Fibroblast of pulmonary artery (primary cell): ENCODE data around the gene LYZ.
A peak's percentile ranks its signal among the peaks of the same experiment; 100 is the strongest.

Experiments used
- DNase-seq: peaks from one replicate; pipeline ENCODE4 v3.0.0-alpha.2; 2010; ENCODE audit warnings: low read depth
- H3K4me3 ChIP-seq: replicated peaks from 2 replicates; pipeline ENCODE4 v1.5.1; 2011; ENCODE audit warnings: low read depth, mild to moderate bottlenecking, control low read depth, low read length, moderate library complexity
- CTCF ChIP-seq: IDR thresholded peaks from 2 replicates; pipeline ENCODE4 v1.5.1; 2011; ENCODE audit warnings: mild to moderate bottlenecking, control low read depth, low read length, inconsistent platforms; ENCODE audit errors: missing control alignments

Gene LYZ

GRCh38 chr12:69397978-69398377 lies 49.8 kb downstream of the LYZ start:
- no peak overlapping the region for H3K4me3 ChIP-seq
- DNase-seq = peak; percentile 80
- TF ChIP-seq CTCF = no peak

GRCh38 chr12:69401940-69402339 lies 53.8 kb downstream of the LYZ start:
- H3K4me3 ChIP-seq = no peak overlapping the region
- TF ChIP-seq CTCF = no peak
- DNase-seq = no peak
